GM13977 (cell line): Measurements from ENCODE around the gene PRB4.
"Not testable (repeated sequence)": the region's sequence is repeated elsewhere in the genome, so short reads cannot be mapped to it uniquely, and the experiment has no call there.

ENCODE experiments used
- DNase-seq: peaks from one replicate; pipeline ENCODE4 v3.0.0; 2012; ENCODE audit warnings: low spot score
- in situ Hi-C: fragments of 300-500 bp; cut with MboI; formaldehyde crosslinking; loops from one replicate; pipeline ENCODE4 v1.12.0; 2022; ENCODE audit warnings: low sequenced_read_pairs, low pct_unique_long_range_greater_than_20kb, mixed read lengths, inconsistent platforms; ENCODE audit not compliant: unreplicated experiment
- TF ChIP-seq, protein P1 (sequence below): IDR thresholded peaks from 2 replicates; pipeline ENCODE4 v1.5.1; 2012; ENCODE audit warnings: mild to moderate bottlenecking, control low read depth; ENCODE audit not compliant: insufficient read depth; ENCODE audit errors: extremely low read depth, missing control alignments

PRB4 gene

DNA sequence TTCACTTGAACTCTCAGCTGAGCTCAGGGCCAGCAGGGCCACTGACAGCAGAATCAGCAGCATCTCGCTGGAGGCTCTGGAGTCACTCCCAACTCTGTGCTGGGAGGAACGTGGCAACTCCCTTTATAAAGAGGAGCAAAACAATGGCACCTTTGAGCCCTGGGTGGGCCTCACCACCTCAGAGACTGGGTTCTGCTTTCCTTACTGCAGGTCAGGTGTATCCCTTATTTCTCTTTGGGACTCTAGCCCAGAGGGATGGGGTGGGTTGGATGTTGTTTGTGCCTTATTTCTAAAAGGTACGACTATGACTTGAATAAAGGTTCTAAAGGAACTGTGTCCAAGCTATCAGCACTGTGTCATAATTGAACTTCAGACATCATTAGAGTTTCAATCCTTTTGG is at the start of gene PRB4:
Gene PRB4, minus strand, starts transcription at position 101 of the 400 bp plus-strand sequence. Its CDS starts 38 bp downstream, at position 63.
- in situ Hi-C loops, result no loop called here
- no peak for DNase-seq
- TF ChIP-seq, protein P1, sequence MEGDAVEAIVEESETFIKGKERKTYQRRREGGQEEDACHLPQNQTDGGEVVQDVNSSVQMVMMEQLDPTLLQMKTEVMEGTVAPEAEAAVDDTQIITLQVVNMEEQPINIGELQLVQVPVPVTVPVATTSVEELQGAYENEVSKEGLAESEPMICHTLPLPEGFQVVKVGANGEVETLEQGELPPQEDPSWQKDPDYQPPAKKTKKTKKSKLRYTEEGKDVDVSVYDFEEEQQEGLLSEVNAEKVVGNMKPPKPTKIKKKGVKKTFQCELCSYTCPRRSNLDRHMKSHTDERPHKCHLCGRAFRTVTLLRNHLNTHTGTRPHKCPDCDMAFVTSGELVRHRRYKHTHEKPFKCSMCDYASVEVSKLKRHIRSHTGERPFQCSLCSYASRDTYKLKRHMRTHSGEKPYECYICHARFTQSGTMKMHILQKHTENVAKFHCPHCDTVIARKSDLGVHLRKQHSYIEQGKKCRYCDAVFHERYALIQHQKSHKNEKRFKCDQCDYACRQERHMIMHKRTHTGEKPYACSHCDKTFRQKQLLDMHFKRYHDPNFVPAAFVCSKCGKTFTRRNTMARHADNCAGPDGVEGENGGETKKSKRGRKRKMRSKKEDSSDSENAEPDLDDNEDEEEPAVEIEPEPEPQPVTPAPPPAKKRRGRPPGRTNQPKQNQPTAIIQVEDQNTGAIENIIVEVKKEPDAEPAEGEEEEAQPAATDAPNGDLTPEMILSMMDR, result no peak

DNA sequence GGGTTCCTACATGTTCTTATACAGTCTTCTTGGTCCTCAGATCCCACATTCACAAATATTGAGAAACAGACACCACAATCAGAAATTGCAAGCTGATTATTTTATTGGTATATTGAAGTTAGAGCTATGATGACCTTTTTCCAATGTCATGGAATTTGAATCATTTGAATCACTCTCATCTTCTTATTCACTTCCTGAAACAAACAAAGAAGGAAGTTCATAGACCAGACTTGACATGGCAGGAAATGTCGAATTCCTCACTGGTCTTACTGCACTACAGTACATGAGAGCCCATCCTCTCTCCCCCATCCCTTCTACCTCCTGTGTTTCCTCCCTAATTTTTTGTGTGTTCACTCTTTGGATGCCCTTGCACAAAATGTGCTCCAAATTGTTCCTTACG is 41.5 kb upstream of the PRB4 start:
- in situ Hi-C loops, DNase-seq: not testable (repeated sequence)

DNA sequence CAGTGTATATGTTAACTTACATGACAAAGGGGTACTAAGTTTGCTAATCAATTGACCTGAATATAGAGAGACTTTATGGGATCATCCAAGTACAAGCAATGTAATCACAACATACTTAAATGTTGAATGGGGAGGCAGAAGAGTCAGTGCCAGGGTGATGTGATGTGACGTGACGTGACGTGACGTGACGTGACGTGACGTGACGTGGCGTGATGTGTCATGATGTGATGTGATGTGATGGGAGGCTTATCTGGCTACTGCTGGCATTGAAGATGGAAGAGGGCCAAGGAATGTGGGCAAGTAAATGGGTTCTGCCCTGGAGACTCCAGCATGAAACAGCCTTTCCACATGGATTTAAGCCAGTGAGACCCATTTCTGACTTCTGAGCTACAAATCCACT is 38.2 kb upstream of the PRB4 start:
- TF ChIP-seq, protein P1, result no peak
- in situ Hi-C loops, result no loop called here
- no peak for DNase-seq

DNA sequence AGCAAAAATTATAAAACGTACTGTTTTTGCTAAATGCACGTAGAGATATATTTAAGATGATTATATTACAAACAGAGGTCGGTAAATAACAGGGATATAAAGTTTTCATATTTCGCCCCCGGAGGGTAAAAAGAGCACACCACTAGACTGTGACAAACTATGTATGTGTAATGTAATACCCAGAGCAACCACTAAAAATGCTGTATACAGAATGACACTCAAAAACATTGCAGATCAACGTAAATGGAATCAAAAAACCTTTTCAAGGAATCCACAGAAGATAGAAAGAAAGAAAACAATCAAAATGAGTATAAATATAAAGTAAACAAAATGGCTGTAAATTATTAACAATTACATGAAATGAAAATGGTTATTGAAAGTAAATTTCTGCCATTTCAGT is 37.6 kb upstream of the PRB4 start:
- TF ChIP-seq, protein P1, result peak; percentile 2
- DNase-seq, result no peak
- in situ Hi-C loops, result no loop called here

DNA sequence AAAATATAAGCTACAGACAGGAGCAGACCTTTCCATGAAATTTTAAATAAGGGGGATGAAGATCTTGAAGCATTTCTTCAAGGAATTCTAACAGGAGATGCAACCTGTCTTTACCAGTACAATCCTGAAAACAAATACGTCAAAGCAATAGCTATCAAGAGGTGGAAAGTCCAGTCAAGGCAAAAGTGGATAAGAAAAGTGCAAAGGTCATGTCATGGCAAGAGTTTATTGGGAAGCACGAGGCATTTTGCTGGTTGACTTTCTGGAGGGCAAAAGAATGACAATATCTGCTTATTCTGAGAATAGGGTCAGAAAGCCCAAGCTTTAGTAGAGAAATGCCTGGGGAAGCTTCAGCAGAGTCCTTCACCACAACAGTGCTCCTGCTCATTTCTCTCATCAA is 34.3 kb upstream of the PRB4 start:
- in situ Hi-C loops, result no loop called here
- TF ChIP-seq, protein P1, result no peak
- DNase-seq, result no peak

DNA sequence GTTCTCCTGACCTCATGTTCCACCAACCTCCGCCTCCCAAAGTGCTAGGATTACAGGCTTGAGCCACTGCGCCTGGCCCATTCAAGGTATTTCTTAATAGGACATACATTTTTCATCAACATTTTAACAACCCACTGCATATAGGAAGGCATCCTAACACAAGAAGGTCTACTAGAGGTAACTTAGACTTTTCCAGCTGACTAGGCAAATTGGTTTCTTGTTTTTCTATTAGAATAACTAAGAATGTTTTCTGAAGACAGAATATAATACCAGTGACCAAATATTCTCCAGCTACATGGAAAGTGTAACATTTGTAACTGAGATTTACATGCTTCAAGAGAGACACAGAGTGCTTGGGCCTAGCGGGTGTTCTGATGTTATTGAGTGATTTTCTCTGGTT is 14.2 kb upstream of the PRB4 start:
- DNase-seq, result no peak
- in situ Hi-C loops, result no loop called here
- TF ChIP-seq, protein P1, result no peak

DNA sequence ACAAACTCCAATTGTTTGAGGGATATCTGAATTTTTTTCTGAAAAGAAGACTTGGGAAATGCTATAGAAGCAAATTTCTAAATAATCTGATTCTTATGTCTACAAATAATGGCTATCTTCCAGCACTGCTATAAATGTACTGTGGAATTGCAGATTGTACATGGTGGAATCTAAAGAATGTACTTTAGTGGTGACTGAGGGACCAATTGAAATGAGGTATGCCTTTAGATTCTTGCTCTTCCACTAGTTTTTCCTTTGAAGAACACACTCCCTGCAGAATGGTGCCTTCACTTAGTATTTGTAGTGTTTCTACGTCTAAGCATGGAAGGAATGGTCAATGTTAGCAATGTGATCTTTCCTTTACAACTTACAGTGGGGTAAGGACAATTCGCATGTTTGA is 11.7 kb upstream of the PRB4 start:
- DNase-seq, result no peak
- in situ Hi-C loops, result no loop called here
- TF ChIP-seq, protein P1, result no peak
